GM19193 (cell line): Measurements from ENCODE around the gene HCAR2.
"Not testable (repeated sequence)": the region's sequence is repeated elsewhere in the genome, so short reads cannot be mapped to it uniquely, and the experiment has no call there.

Experiments used
- POLR2A ChIP-seq: IDR thresholded peaks from 4 replicates; pipeline ENCODE4 v1.6.1; 2011; ENCODE audit not compliant: insufficient read depth, insufficient read length; ENCODE audit errors: extremely low read depth

The HCAR2 gene

DNA sequence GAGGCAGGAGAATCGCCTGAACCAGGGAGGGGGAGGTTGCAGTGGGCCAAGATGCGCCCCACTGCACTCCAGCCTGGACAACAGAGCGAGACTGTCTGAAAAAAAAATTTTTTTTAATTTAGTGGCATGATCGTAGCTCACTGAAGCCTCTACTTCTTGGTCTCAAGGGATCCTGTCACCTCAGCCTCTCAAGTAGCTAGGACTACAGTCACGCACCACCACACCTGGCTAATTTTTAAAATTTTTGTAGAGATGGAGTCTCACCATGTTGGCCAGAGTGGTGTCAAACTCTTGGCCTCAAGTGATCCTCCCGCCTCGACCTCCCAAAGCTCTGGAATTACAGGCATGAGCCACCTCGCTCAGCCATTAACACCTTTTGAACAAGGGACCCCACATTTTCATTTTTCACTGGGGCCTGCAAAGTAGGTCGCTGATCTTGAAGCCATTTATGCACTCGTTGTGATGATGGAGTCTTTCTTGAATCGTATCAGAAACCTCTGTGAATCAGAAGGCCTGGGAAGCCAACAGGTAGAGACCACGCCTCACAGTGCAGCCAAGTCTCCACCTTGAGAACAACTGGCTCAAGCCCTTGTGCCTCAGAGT, 21.6 kb upstream of the HCAR2 start:
- no peak for TF ChIP-seq POLR2A

DNA sequence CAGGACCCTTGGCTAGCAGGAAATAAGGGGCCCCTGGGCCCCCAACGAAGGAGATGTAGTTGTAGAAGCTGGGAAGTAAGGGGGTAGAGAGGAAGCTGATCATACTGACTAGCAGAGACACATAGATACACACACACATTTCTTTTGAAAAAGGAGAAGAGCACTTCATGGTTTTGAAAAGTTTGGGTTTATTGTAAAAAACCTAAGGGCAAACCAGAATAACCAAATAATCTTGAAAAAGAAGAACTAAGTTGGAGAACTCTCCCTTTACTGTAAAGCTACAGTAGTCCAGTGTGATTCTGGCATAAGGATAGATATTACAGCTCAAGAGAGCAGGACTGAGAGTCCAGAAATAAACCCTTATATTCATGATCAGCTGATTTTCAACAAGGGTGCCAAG, 19.2 kb upstream of the HCAR2 start:
- TF ChIP-seq POLR2A: no peak

DNA sequence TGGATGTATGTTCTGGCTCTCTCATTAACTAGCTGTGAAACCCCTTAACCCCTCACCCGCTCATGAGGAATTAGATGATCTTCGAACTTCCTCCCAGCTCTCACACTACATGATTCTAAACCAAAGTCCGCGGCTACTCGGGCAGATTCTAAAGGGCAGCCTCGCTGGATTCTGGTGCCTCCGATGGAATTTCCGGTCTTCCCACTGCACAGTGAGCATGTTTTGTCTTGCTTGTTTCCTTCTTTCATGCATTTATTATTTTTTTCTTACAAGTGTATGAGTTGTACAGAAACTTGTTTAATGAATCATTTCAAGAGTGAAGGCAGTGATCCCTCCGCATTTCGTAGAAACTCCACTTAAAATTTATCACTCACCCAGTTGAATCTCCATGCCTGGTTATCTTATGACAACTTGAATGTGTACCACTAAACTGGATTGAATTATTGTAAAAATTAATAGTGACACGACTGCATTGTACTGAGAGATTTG, 17.9 kb upstream of the HCAR2 start:
- no peak for TF ChIP-seq POLR2A

DNA sequence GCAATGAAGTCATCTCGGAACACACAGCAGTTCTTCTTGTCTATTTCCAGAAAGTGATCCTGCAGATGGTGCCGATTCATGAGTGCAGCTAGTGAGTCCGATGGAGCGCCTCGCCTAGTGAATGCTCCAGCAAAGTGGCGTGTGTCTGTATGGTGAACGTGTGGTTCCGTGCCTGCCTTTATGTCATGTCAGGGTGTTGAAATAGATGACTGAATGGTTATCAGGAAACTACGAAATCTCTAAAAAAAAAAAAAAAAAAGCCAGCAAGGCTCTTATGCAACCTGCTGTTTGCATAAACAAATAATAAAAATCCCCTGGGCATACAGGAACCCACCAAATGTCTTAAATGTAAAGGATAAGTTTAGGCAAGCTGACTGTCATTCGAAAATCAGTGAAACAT, 13.5 kb upstream of the HCAR2 start, which contains the start of gene HCAR3:
Gene HCAR3, minus strand, starts transcription at position 154 of the 400 bp plus-strand sequence. Its CDS starts 74 bp downstream, at position 80.
- not testable (repeated sequence) for TF ChIP-seq POLR2A

DNA sequence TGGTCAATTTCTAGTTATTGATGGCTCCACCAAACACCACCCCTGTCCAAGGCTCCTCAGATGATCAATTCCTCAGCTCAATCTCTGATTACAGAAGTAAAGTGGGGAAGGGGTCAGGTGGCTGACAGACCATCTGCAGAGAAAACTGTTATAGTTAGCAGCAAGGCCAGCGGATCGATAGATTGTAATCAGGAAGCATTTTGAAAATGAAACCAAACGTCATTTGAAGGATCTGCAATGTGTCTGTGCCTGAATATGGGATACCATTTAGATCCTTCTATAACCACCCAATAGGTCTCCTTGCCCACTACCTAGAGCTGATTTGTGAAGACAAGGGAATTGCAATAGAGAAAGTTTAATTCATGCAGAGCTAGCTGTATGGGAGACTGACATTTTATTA, 11.6 kb downstream of the HCAR2 start:
- TF ChIP-seq POLR2A: no peak

DNA sequence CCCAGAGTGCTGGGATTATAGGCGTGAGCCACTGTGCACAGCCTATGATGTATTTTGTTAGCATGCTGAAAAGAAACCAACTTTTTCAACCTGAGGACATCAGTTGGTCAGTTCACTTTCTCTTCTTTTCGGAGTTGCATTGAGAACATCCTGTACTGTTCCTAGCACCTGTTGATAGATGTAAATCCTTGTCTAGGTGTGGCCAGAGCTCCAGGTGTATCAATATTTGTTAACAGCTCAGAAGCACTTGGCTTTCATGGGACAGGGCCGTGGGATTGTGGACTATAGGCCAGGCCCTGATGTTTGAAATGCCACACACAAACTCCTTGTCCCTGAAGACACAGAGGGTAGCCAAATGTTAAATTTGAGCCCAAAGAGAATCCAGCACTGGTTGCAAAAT, 14.9 kb downstream of the HCAR2 start:
- no peak for TF ChIP-seq POLR2A

DNA sequence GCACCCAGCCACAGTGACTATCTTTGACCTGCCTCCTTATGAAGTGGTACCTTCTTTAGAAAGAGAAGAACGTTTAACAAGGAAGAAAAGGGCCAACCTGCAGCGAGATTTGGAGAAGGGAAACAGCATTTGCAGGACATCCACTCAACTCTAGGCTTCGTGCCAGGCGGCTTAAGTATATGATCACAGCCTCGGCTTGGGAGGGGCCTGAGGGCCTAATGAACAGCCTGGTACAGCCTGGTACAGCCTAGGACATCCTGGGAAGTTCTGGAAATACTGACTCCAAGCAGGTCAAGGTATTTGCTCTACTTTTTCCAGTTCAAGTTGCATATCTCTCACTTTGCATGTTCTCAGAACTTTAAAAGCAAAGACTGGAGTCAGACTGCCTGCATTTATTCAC, 16.1 kb downstream of the HCAR2 start:
- TF ChIP-seq POLR2A: no peak

DNA sequence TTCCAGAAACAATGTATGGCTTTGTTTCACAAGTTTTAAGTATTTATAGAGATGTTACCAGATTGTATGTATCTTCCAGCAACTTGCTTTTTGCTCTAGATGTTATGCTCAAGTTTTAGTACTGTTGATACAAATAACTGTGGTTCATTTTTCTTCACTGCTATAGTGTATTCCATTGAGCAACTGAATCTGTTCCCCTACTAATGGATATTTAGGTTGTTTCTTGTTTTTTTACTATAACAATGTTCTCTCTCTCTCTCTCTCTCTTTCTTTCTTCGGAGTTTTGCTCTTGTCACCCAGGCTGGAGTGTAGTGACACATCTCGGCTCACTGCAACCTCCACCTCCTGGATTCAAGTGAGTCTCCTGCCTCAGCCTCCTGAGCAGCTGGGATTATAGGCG, 16.6 kb downstream of the HCAR2 start:
- TF ChIP-seq POLR2A: no peak

DNA sequence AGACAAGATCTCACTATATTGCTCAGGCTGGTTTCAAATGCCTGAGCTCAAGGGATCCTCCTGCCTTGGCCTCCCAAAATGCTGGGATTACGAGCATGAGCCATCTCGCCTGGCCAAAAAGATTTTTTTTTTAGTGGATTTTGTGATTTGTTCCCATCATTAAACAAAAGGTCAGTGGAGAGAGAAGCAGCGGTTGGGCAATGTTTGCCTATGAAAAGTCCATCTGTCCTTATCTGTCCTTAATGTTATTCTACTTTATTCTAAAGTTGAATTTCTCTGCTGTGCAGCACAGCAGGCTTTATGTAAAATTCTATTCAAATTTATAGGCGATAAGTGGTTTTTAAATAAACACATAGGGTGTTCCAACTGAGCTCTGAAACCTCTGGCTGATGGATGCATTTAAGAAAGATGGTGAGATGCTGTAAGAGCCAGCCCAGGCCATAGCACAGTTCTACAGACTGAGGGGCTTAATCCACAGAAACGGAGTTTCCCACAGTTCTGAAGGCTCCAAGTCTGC, 18.8 kb downstream of the HCAR2 start:
- TF ChIP-seq POLR2A: no peak

DNA sequence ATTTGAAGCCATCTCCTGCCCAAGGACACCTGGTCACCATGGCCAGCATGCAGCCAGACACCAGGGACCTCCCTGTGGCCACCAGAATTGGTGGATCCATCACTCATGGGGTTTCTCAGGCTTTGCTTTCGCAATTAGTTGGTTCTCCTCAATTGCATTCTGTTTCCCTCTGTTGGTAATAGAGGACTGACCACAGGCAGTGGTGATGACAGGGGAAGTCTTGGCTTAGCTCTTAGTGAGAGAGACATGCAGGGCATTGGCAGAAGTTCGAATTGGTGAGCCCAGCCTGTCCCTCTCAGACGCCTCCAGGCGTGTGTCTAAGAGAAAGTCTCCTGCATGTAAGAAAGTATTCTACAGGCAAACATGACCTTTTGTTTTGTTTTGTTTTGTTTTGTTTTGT, 21.3 kb downstream of the HCAR2 start:
- no peak for TF ChIP-seq POLR2A

DNA sequence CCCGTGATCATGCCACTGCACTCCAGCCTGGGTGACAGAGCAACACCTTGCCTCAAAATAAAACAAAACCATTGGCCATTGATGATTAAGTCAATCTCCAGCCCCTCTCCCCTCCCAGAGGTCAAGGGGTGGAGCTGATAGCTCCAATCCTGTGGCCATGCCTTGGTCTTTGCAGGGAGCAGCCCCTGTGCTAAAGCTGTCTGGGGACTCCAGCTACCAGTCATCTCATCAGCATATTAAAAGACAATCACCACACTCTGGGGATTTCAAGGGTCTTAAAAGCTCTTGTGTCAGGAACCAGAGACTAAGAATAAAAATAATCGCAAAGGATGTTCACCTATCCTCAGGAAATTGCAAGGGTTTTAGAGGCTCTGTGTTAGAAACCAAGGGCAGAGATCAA, 30.6 kb downstream of the HCAR2 start:
- TF ChIP-seq POLR2A: no peak

DNA sequence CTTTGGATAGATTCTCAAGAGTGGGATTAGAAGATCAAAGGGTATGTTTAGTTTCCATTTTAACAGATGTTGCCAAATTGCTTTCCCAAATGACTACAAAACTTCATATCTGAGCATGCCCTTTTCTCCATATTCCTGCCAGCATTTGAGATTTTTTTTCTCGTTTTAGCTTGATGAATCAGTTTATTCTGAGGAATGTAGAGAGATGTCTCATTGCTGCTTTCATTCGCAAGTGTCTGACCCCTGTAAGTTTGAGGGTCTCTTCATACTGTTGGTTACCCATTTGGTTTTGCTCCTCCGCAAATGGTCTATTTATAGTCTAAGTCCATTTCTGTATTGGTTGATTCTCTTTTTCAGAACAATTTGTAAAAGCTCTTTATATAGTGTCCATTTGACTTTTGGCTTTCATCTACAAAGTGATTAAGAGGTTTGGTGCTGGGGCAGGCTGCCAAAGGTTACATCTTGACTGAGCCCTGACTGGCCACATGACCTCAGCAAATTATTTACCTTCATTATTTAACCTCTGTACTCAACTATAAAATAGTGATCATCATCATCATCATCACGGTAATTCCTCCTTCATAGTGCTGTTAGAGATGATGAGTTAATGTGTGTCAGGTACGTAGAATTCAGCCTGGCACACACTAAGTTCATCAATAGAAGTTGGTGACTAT, 33.6 kb downstream of the HCAR2 start:
- no peak for TF ChIP-seq POLR2A

DNA sequence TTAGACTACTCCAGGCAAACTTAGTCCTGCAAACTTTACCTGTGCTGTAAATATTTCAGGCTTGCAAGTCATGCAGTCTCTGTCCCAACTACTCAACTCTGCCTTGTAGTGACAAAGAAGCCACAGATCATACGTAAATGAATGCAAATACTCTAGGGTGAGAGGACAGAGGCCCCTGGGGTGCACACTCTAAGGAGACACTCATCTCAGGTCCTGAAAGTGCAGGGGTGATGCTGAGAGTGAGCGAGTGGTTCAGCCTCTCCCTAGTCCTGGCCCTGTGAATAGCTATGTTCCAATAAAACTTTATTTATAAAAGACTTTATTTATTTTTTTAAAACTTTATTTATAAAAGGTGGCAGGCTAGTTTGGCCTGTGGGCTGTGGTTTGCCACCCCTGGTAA, 34.9 kb downstream of the HCAR2 start:
- no peak for TF ChIP-seq POLR2A

DNA sequence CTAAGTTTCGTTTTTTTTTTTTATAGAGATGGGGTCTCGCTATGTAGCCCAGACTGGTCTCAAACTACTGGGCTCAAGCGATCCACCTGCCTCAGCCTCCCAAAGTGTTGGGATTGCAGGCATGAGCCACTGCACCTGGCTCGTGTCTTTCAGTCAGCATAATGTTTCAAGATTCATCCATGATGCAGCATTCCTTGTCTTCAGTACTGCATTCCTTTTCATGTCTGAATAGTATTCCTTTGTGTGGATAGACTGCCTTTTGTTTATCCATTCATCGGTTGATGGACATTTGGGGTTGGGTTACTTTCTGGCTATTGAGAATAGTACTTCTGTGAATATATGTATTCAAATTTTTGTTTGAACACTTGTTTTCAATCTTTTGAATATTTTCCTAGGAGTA, 37.4 kb downstream of the HCAR2 start:
- no peak for TF ChIP-seq POLR2A

DNA sequence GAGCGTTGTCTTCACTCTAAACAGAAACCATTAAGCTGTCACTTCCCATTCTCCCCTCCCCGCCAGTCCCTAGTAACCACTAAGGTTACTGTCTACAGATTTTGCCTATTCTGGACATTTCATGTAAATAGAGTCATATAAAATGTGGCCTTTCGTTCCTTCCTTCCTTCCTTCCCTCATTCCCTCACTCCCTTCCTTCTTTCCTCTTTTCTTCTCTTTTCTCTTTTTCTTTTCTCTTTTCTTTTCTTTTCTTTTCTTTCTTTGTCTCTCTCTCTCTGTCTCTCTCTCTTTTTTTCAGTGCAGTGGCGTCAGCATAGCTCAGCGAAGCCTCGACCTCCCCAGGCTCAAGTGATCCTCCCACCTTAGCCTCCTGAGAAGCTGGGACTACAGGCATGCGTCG, 37.8 kb downstream of the HCAR2 start:
- TF ChIP-seq POLR2A: no peak

DNA sequence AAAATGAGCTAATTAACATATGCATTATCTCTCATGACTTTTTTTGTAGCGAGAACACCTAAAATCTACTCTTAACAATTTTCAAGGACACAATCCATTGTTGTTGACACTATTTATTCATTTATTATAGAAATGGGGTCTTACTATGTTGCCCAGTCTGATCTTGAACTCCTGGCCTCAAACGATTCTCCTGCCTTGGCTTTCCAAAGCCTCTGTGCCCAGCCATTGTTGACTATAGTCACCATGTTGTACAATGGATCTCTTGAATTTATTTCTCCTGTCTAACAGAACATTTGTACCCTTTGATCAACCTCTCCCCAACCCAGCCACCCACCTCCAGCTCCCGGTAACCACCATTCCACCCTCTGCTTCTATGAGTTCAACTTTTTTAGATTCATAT, 41.2 kb downstream of the HCAR2 start:
- TF ChIP-seq POLR2A: no peak
